HepG2 (cell line): ENCODE results near the gene TOPBP1. TPM values are rescaled to one million over a fixed set of nuclear protein-coding genes. Genes with fewer than 3 reads are reported as not detected.

Experiments
- ARID5B ChIP-seq: IDR thresholded peaks from 2 replicates; pipeline ENCODE4 v1.4.0; 2020; ENCODE audit warnings: mild to moderate bottlenecking, missing genetic modification reagents
- EEA1 ChIP-seq: sonication (generic); formaldehyde crosslinking; IDR thresholded peaks from 2 replicates; pipeline ENCODE4 v1.5.1; 2020; ENCODE audit warnings: mild to moderate bottlenecking, missing genetic modification reagents, borderline replicate concordance
- ETV5 ChIP-seq: IDR thresholded peaks from 2 replicates; pipeline ENCODE4 v1.6.1; 2018; ENCODE audit warnings: missing biosample characterization, missing genetic modification reagents, inconsistent platforms, borderline replicate concordance
- FOSL2 ChIP-seq: sonication (generic); formaldehyde crosslinking; IDR thresholded peaks from 2 replicates; pipeline ENCODE4 v1.4.0; 2020; ENCODE audit warnings: missing genetic modification reagents
- GATAD2A ChIP-seq: IDR thresholded peaks from 2 replicates; pipeline ENCODE4 v1.6.1; 2016
- HNF4G ChIP-seq, 2 experiments: sonication (generic) in 1 of 2; formaldehyde crosslinking in 1 of 2; IDR thresholded peaks; 2 replicates each; pipeline versions ENCODE4 v1.4.0 to v1.6.1; 2011 to 2020; ENCODE audit warnings: borderline replicate concordance in 2 of 2, low read depth in 2 of 2, mild to moderate bottlenecking in 2 of 2, low read length in 1 of 2, missing genetic modification reagents in 1 of 2, moderate library complexity in 1 of 2
- MED1 ChIP-seq: sonication (generic); formaldehyde crosslinking; IDR thresholded peaks from 2 replicates; pipeline ENCODE4 v1.4.0; 2020; ENCODE audit warnings: missing genetic modification reagents
- PHF21A ChIP-seq: sonication (generic); formaldehyde crosslinking; IDR thresholded peaks from 2 replicates; pipeline ENCODE4 v1.5.0; 2020; ENCODE audit warnings: mild to moderate bottlenecking, missing genetic modification reagents
- SETDB1 ChIP-seq: sonication (generic); formaldehyde crosslinking; IDR thresholded peaks from 2 replicates; pipeline ENCODE4 v1.5.1; 2020; ENCODE audit warnings: missing genetic modification reagents, mild to moderate bottlenecking, borderline replicate concordance
- SNAPC4 ChIP-seq: sonication (generic); formaldehyde crosslinking; IDR thresholded peaks from 2 replicates; pipeline ENCODE4 v1.4.0; 2020; ENCODE audit warnings: mild to moderate bottlenecking, missing genetic modification reagents
- TGIF2 ChIP-seq: IDR thresholded peaks from 2 replicates; pipeline ENCODE4 v1.6.1; 2016; ENCODE audit warnings: control low read depth, missing compliant biosample characterization
- ZBTB43 ChIP-seq: sonication (generic); formaldehyde crosslinking; conservative IDR thresholded peaks from 2 replicates; pipeline ENCODE4 v1.4.0; 2020; ENCODE audit warnings: missing genetic modification reagents
- ZEB1 ChIP-seq: IDR thresholded peaks from 2 replicates; pipeline ENCODE4 v1.6.1; 2012; ENCODE audit warnings: mild to moderate bottlenecking, low read depth, inconsistent platforms; ENCODE audit not compliant: insufficient replicate concordance
- ZFY ChIP-seq: sonication (generic); formaldehyde crosslinking; IDR thresholded peaks from 2 replicates; pipeline ENCODE4 v1.4.0; 2020; ENCODE audit warnings: missing genetic modification reagents
- ZNF337 ChIP-seq: sonication (generic); formaldehyde crosslinking; IDR thresholded peaks from 2 replicates; pipeline ENCODE4 v1.5.1; 2020; ENCODE audit warnings: missing genetic modification reagents, low read depth, mild to moderate bottlenecking, borderline replicate concordance
- ZNF749 ChIP-seq: sonication (generic); formaldehyde crosslinking; IDR thresholded peaks from 2 replicates; pipeline ENCODE4 v1.8.0; 2022; ENCODE audit warnings: mild to moderate bottlenecking, missing genetic modification reagents, moderate library complexity, borderline replicate concordance
- ZNF784 ChIP-seq: sonication (generic); formaldehyde crosslinking; IDR thresholded peaks from 2 replicates; pipeline ENCODE4 v1.5.1; 2020; ENCODE audit warnings: missing genetic modification reagents, mild to moderate bottlenecking, borderline replicate concordance
- ZNF883 ChIP-seq: sonication (generic); formaldehyde crosslinking; IDR thresholded peaks from 2 replicates; pipeline ENCODE4 v1.5.1; 2020; ENCODE audit warnings: mild to moderate bottlenecking, missing genetic modification reagents; ENCODE audit errors: not compliant biosample characterization
- ZSCAN21 ChIP-seq: sonication (generic); formaldehyde crosslinking; IDR thresholded peaks from 2 replicates; pipeline ENCODE4 v1.8.0; 2022; ENCODE audit warnings: mild to moderate bottlenecking, missing genetic modification reagents, moderate library complexity, borderline replicate concordance
- polyA plus RNA-seq, 8 experiments: library from polyadenylated mRNA; depleted of rRNA in 3 of 8; stranded (reverse) in 7 of 8; unstranded in 1 of 8; fragments of >200 nt; fragmentation: Illumina TruSeq in 4 of 8; extraction: Trizol in 4 of 8; gene quantifications; 2 replicates each; pipeline versions ENCODE4 v1.2.1 to v1.2.3, GENCODE V29; 2011 to 2016; ENCODE audit warnings: low read depth in 4 of 8, missing spikeins in 1 of 8, mixed read lengths in 1 of 8; ENCODE audit not compliant: insufficient read depth in 1 of 8
- total RNA-seq, 5 experiments: library from RNA; depleted of rRNA; stranded (reverse); fragments of >200 nt; fragmentation: Illumina TruSeq; extraction: Trizol; gene quantifications; 2 replicates each; pipeline ENCODE4 v1.2.3, GENCODE V29; 2016; ENCODE audit warnings: low read depth in 1 of 5

The TOPBP1 gene
- total and polyA plus RNA-seq, 2 of the 13 experiments (the other 11 are each of a cell fraction or from before 2014, with no cell fraction given) = 24.3 to 42.9 TPM

- TF ChIP-seq SNAPC4 (CRISPR knock-in tag) (no peak), ZEB1 (no peak), PHF21A (no peak), GATAD2A (CRISPR knock-in tag) (0 out of 2 replicates have a peak, but pooled peaks have one; percentile 13), SETDB1 (CRISPR knock-in tag) (no peak), ZSCAN21 (CRISPR knock-in tag) (no peak), ZNF337 (CRISPR knock-in tag) (no peak), TGIF2 (CRISPR knock-in tag) (no peak), ARID5B (CRISPR knock-in tag) (peak; percentile 43), FOSL2 (CRISPR knock-in tag) (0 out of 2 replicates have a peak, but pooled peaks have one; percentile 32), ZBTB43 (CRISPR knock-in tag) (no peak), ETV5 (CRISPR knock-in tag) (no peak), ZNF749 (CRISPR knock-in tag) (no peak), MED1 (CRISPR knock-in tag) (no peak), ZNF784 (CRISPR knock-in tag) (no peak), EEA1 (CRISPR knock-in tag) (no peak), ZNF883 (CRISPR knock-in tag) (no peak), ZFY (CRISPR knock-in tag) (no peak), HNF4G (IDR thresholded peaks at IDR 0.05; ENCODE audit: borderline replicate concordance, low read depth, low read length) (peak; percentile 59; the same call in 1 of the 2 replicates), HNF4G (CRISPR knock-in tag; IDR thresholded peaks at IDR 0.05; ENCODE audit: borderline replicate concordance, low read depth) (no peak)
Measured at GRCh38 chr3:133633439-133633838, 28.3 kb downstream of the TOPBP1 start (continued).
